Ovary (tissue), 9 donors: ENCODE measurements around the gene LINS1. TPM values are rescaled to one million over a fixed set of nuclear protein-coding genes. Genes with fewer than 3 reads are reported as not detected.

Experiments
- DNase-seq, 5 donors: peaks; one replicate each; pipeline ENCODE4 v3.0.0-alpha.2; 2019 to 2020
- H3K27ac ChIP-seq, 2 donors: fragments of 200-600 bp; one replicate each; pipeline versions ENCODE4 v1.5.1 to v1.8.0; 2019 to 2022
- H3K27me3 ChIP-seq: fragments of 200-600 bp; one replicate; pipeline ENCODE4 v1.8.0; 2022
- H3K36me3 ChIP-seq: fragments of 200-600 bp; sonication (generic); one replicate; pipeline ENCODE4 v1.5.1; 2019
- H3K4me1 ChIP-seq: one replicate; pipeline ENCODE4 v1.8.1; 2013; ENCODE audit warnings: mild to moderate bottlenecking, moderate library complexity; ENCODE audit not compliant: insufficient read depth
- H3K4me3 ChIP-seq: fragments of 200-600 bp; sonication (generic); one replicate; pipeline ENCODE4 v1.5.1; 2017
- H3K9me3 ChIP-seq, 2 donors: fragments of 200-600 bp in 1 of 2; sonication (generic) in 1 of 2; one replicate each; pipeline versions ENCODE4 v1.5.1 to v1.8.1; 2013 to 2019; ENCODE audit warnings: mild to moderate bottlenecking in 1 of 2, moderate library complexity in 1 of 2
- CTCF ChIP-seq, 3 donors: fragments of 450-650 bp in 2 of 3; fragments of 200-600 bp in 1 of 3; IDR thresholded peaks; one replicate each; pipeline versions ENCODE4 v1.5.1 to v1.8.0; 2016 to 2022; ENCODE audit warnings: antibody characterized with exemption in 3 of 3, mild to moderate bottlenecking in 1 of 3
- EP300 ChIP-seq: sonication (generic); formaldehyde crosslinking; IDR thresholded peaks from one replicate; pipeline ENCODE4 v1.6.1; 2017; ENCODE audit warnings: antibody characterized with exemption
- POLR2A ChIP-seq: fragments of 450-650 bp; IDR thresholded peaks from one replicate; pipeline ENCODE4 v1.6.1; 2017; ENCODE audit warnings: antibody characterized with exemption, mild to moderate bottlenecking, moderate library complexity
- WGBS, 3 donors: extraction: QIAGEN DNeasy Blood & Tissue Kit in 1 of 3; methylation state at CpG; one replicate each; pipeline versions ENCODE4 v1.1.5 to v1.1.7; 2013 to 2017; 5-methylcytosine and 5-hydroxymethylcytosine counted together
- intact Hi-C, 4 donors: fragments of 100-400 bp; cut with DNase I; formaldehyde crosslinking; loops; one replicate each; pipeline versions ENCODE4 v1.11.0 to v1.15.1; 2022 to 2023
- polyA plus RNA-seq, 2 donors: library from polyadenylated mRNA; stranded (reverse); fragments of 200-250 nt in 1 of 2; fragments of 350-450 nt in 1 of 2; fragmentation: Illumina TruSeq in 1 of 2; extraction: RNeasy Lipid Tissue Mini Kit (QIAGEN cat#74804) in 1 of 2; gene quantifications; one replicate each; pipeline ENCODE4 v1.2.3, GENCODE V29; 2013 to 2014
- total RNA-seq, 7 donors: library from RNA; depleted of rRNA in 2 of 7; stranded (reverse); fragments of >200 nt in 2 of 7; fragmentation: NEBNext Ultra II Directional in 3 of 7; extraction: Animal tissue kit (Norgen Biotek cat#: 25700) in 3 of 7; gene quantifications; one replicate each; pipeline versions ENCODE4 v1.1.0 to v1.2.4, GENCODE V29; 2016 to 2023
- donor health status: DM: no; HTN: no; CAD: no; lungs with moderate emphysema.
- donor health status: DM: no; HTN: no; CAD: no.
- donor health status: Bipolar disorder and iron deficiency.
- donor health status: DM: yes; HTN: yes; CAD: no.
- donor health status: DM: no; HTN: no; CAD: no.
- donor health status: DM: yes; HTN: yes; CAD: no.

LINS1 gene
- total and polyA plus RNA-seq, 9 donors = 9.9 to 35.9 (median 19.4) TPM

GRCh38 chr15:100635406-100636071, 33.6 kb upstream of the LINS1 start:
- Histone ChIP-seq H3K9me3 (no peaks in the 10 kb centered on the region), H3K27me3 (no peaks in the 10 kb centered on the region), H3K27ac (no peak overlapping the region), H3K36me3 (no peaks in the 10 kb centered on the region), H3K4me3 (no peak overlapping the region), H3K4me1 (no peaks in the 10 kb centered on the region)
- WGBS, 3 donors = 87 to 91% (median 88%) methylated on average over 11 of the region's 11 CpGs
- intact Hi-C loops = no loop called here
- TF ChIP-seq POLR2A = no peak
- TF ChIP-seq EP300 = no peak
- TF ChIP-seq CTCF (IDR thresholded peaks at IDR 0.05) = no peak
- no peak for DNase-seq

GRCh38 chr15:100633763-100634075, 31.7 kb upstream of the LINS1 start:
- Histone ChIP-seq H3K4me1 (no peaks in the 10 kb centered on the region), H3K9me3 (no peaks in the 10 kb centered on the region), H3K27ac (no peak overlapping the region), H3K27me3 (no peaks in the 10 kb centered on the region), H3K4me3 (no peak overlapping the region), H3K36me3 (no peaks in the 10 kb centered on the region)
- 94 to 95% (median 94%) methylated on average over 1 of the region's 1 CpG for WGBS, 3 donors
- TF ChIP-seq EP300 (no peak), POLR2A (no peak)
- no peak for DNase-seq
- intact Hi-C loops = loop anchor here in 2 of 4 donors (5.0 kb wide), 1 partner anchor 239 kb away; no protein-coding TSS in a partner anchor

- WGBS, 3 donors = 78 to 86% (median 84%) methylated on average over 10 of the region's 10 CpGs
- H3K4me3 ChIP-seq = no peak overlapping the region
- H3K27ac ChIP-seq = no peak overlapping the region
- no peak for TF ChIP-seq CTCF (IDR thresholded peaks at IDR 0.05)
- TF ChIP-seq POLR2A = no peak
- no peak for TF ChIP-seq EP300
- intact Hi-C loops = loop anchor here in 2 of 4 donors (5.0 kb wide), 1 partner anchor 240 kb away; no protein-coding TSS in a partner anchor
- H3K4me1 ChIP-seq = no peaks in the 10 kb centered on the region
- no peaks in the 10 kb centered on the region for H3K36me3 ChIP-seq
- DNase-seq = no peak
- no peaks in the 10 kb centered on the region for H3K27me3 ChIP-seq
- no peaks in the 10 kb centered on the region for H3K9me3 ChIP-seq
Observed at GRCh38 chr15:100631831-100632230, 29.8 kb upstream of the LINS1 start.

- no peaks in the 10 kb centered on the region for H3K9me3 ChIP-seq
- H3K36me3 ChIP-seq = no peaks in the 10 kb centered on the region
- intact Hi-C loops = loop anchor here (5.0 to 10.0 kb wide), 3 partner anchors 244 to 636 kb away; no protein-coding TSS in a partner anchor
- no peak for DNase-seq
- H3K4me1 ChIP-seq = no peaks in the 10 kb centered on the region
- no peak overlapping the region for H3K27ac ChIP-seq
- no peak for TF ChIP-seq CTCF (IDR thresholded peaks at IDR 0.05)
- no peak for TF ChIP-seq POLR2A
- no peak for TF ChIP-seq EP300
- H3K4me3 ChIP-seq = no peak overlapping the region
- no peaks in the 10 kb centered on the region for H3K27me3 ChIP-seq
- 18 to 21% (median 19%) methylated on average over 3 of the region's 3 CpGs for WGBS, 3 donors
Observed at GRCh38 chr15:100628746-100629145, 26.8 kb upstream of the LINS1 start.

GRCh38 chr15:100627789-100628395, 25.9 kb upstream of the LINS1 start:
- Histone ChIP-seq H3K4me1 (no peaks in the 10 kb centered on the region), H3K27me3 (no peaks in the 10 kb centered on the region), H3K4me3 (no peak overlapping the region), H3K27ac (no peak overlapping the region), H3K9me3 (no peaks in the 10 kb centered on the region), H3K36me3 (no peaks in the 10 kb centered on the region)
- TF ChIP-seq CTCF (IDR thresholded peaks at IDR 0.05) = peak; percentile 50 to 93 (median 86)
- TF ChIP-seq POLR2A = no peak
- peak; percentile 32 to 78 (median 56) for DNase-seq
- intact Hi-C loops = loop anchor here (5.0 to 10.0 kb wide), 3 partner anchors 244 to 637 kb away; no protein-coding TSS in a partner anchor
- 26 to 28% (median 26%) methylated on average over 6 of the region's 6 CpGs for WGBS, 3 donors
